ELF-1 (cell line): ENCODE measurements around the gene MISP.

Source experiments
- DNase-seq: peaks from one replicate; pipeline ENCODE4 v3.0.0-alpha.2; 2016; ENCODE audit warnings: low read depth, low spot score

MISP gene

GRCh38 chr19:772063-772462, 21.2 kb downstream of the MISP start:
- no peak for DNase-seq

GRCh38 chr19:772730-773436, 22.0 kb downstream of the MISP start:
- peak; percentile 67 for DNase-seq

- peak; percentile 23 for DNase-seq
Observed at GRCh38 chr19:776549-776948, 25.6 kb downstream of the MISP start.

GRCh38 chr19:778910-779653, 28.2 kb downstream of the MISP start:
- peak; percentile 83 for DNase-seq

GRCh38 chr19:780935-781334, 30.0 kb downstream of the MISP start:
- no peak for DNase-seq

GRCh38 chr19:781800-782184, 30.9 kb downstream of the MISP start:
- no peak for DNase-seq

GRCh38 chr19:782185-782877, 31.4 kb downstream of the MISP start:
- peak; percentile 96 for DNase-seq

- DNase-seq = peak; percentile 68
Observed at GRCh38 chr19:782878-783668, 32.2 kb downstream of the MISP start.

- peak; percentile 68 for DNase-seq
Observed at GRCh38 chr19:784541-784940, 33.6 kb downstream of the MISP start.

- DNase-seq = peak; percentile 65
Observed at GRCh38 chr19:787536-787935, 36.6 kb downstream of the MISP start.

- no peak for DNase-seq
Observed at GRCh38 chr19:788686-788982, 37.7 kb downstream of the MISP start.

- DNase-seq = peak; percentile 83
Observed at GRCh38 chr19:788983-789700, 38.2 kb downstream of the MISP start.

- no peak for DNase-seq
Observed at GRCh38 chr19:789701-790060, 38.8 kb downstream of the MISP start.

- no peak for DNase-seq
Observed at GRCh38 chr19:791007-791566, 40.2 kb downstream of the MISP start.

GRCh38 chr19:791567-792305, 40.8 kb downstream of the MISP start:
- DNase-seq = no peak

- DNase-seq = peak; percentile 45
Observed at GRCh38 chr19:792306-792885, 41.5 kb downstream of the MISP start.

GRCh38 chr19:793806-794205, 42.9 kb downstream of the MISP start:
- DNase-seq = peak; percentile 55

GRCh38 chr19:795073-795611, 44.2 kb downstream of the MISP start:
- no peak for DNase-seq

- DNase-seq = no peak
Observed at GRCh38 chr19:795691-796581, 45.0 kb downstream of the MISP start.
